Inflammatory macrophage treated with lipopolysaccharide for 1 hour (primary cell): ENCODE results near the gene NT5C1A.

Experiments
- DNase-seq, 2 donors: peaks; one replicate each; pipeline ENCODE4 v3.0.0-alpha.2; 2020 to 2022

Gene NT5C1A

GRCh38 chr1:39671793-39672550, at the start of gene NT5C1A:
Gene NT5C1A (minus strand): TSS chr1:39672107. CDS start chr1:39672038, 69 bp downstream.
- no peak for DNase-seq

GRCh38 chr1:39721664-39722063, 49.8 kb upstream of the NT5C1A start:
- no peak for DNase-seq

- DNase-seq: peak; percentile 27 to 89
Measured at GRCh38 chr1:39720094-39720999, 48.4 kb upstream of the NT5C1A start.

GRCh38 chr1:39717809-39718208, 45.9 kb upstream of the NT5C1A start:
- DNase-seq: no peak

GRCh38 chr1:39713557-39713956, 41.6 kb upstream of the NT5C1A start:
- DNase-seq: no peak

GRCh38 chr1:39711966-39712340, 40.0 kb upstream of the NT5C1A start:
- no peak for DNase-seq

- DNase-seq: no peak
Measured at GRCh38 chr1:39711104-39711965, 39.4 kb upstream of the NT5C1A start.

- no peak for DNase-seq
Measured at GRCh38 chr1:39707506-39707905, 35.6 kb upstream of the NT5C1A start.

GRCh38 chr1:39704757-39705156, 32.9 kb upstream of the NT5C1A start:
- DNase-seq: no peak

GRCh38 chr1:39701049-39701439, 29.1 kb upstream of the NT5C1A start:
- no peak for DNase-seq

- no peak for DNase-seq
Measured at GRCh38 chr1:39700348-39700747, 28.4 kb upstream of the NT5C1A start.

- no peak for DNase-seq
Measured at GRCh38 chr1:39699419-39699818, 27.5 kb upstream of the NT5C1A start.

GRCh38 chr1:39698568-39698967, 26.7 kb upstream of the NT5C1A start:
- DNase-seq: no peak

GRCh38 chr1:39696448-39696847, 24.5 kb upstream of the NT5C1A start:
- DNase-seq: no peak

GRCh38 chr1:39695016-39695415, 23.1 kb upstream of the NT5C1A start:
- peak; percentile 38 to 59 for DNase-seq

GRCh38 chr1:39694026-39694425, 22.1 kb upstream of the NT5C1A start:
- DNase-seq: no peak

- no peak for DNase-seq
Measured at GRCh38 chr1:39692152-39693074, 20.5 kb upstream of the NT5C1A start.

GRCh38 chr1:39691383-39692151, 19.7 kb upstream of the NT5C1A start, which contains the start of gene HPCAL4:
Gene HPCAL4 (minus strand): TSS chr1:39691433. CDS start chr1:39684603, 6,830 bp downstream.
- peak; percentile 65 to 68 for DNase-seq

- DNase-seq: no peak
Measured at GRCh38 chr1:39690794-39691382, 19.0 kb upstream of the NT5C1A start.

GRCh38 chr1:39690225-39690624, 18.3 kb upstream of the NT5C1A start:
- DNase-seq: no peak

- no peak for DNase-seq
Measured at GRCh38 chr1:39689635-39690034, 17.7 kb upstream of the NT5C1A start.
